ENCODE measurements around the gene EFCAB5. TPM values are rescaled to one million over a fixed set of nuclear protein-coding genes. Genes with fewer than 3 reads are reported as not detected.

The EFCAB5 gene
- total RNA-seq, 1 experiment from 2014 or later = 0.39 TPM

DNA sequence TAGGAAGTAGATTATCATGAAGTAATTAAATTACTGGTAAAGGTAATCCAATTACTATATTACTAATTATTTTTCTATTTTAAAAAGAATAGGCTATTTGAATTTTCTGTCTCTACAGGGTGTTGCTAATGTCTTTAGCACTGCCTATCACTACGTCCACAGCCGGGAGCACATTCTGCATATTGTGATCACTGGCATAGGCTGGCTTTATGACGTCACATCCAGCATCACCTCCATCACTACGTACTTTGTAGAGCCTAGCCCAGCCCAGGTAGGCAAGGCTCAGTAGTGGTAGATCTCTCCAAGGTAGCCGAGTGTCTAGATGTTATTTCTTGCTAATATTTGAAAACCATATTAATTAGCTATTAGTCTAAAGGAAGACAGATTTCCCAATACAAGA lies 141.3 kb downstream of the EFCAB5 start:
- POLR2A ChIA-PET = no interaction called here
- no peak for DNase-seq (ENCODE audit: low read depth, low spot score)
- BruUV-seq (replicated peaks) = no TSS peak

DNA sequence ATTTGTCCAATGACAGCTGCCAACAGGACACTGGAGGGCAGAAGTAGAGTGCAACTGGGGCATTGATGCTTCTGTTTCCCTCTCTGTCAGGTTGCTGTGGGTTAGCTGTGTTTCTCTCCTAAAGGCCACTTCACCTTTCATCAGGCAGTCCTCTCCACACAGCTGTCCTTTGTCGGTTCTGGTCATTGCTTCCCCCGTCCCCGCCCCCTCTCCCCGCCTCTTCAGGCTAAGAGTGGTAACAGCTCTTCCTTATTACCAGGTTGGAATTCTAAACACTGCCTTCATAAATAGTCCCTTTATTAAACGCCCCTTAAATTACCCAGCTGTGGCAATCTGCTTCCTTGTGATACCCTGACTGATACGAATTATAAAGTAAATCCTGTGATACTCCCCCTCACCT lies 143.4 kb downstream of the EFCAB5 start:
- ChIA-PET POLR2A (interaction anchor here (0.5 to 0.7 kb wide), 2 partner anchors 42 to 596 kb away, joined by 7 to 8 read pairs; no protein-coding TSS in a partner anchor), CTCF (interaction anchor here (0.7 to 0.8 kb wide), 2 partner anchors 256 to 1530 kb away, joined by 3 to 4 read pairs; no protein-coding TSS in a partner anchor)
- H3K9me3 ChIP-seq (ENCODE audit: control insufficient read depth, insufficient read depth, low read depth, low read length) = no peaks in the 10 kb centered on the region
- ATAC-seq = no peak
- peaks cover 11% of the 10 kb centered on the region for H3K27me3 ChIP-seq (ENCODE audit: control insufficient read depth, insufficient read depth, low read length)
- H3K36me3 ChIP-seq (ENCODE audit: control insufficient read depth, insufficient read depth, low read length) = no peaks in the 10 kb centered on the region
- H3K4me1 ChIP-seq (ENCODE audit: control insufficient read depth, insufficient read depth, low read length) = no peaks in the 10 kb centered on the region
- DNase-seq (ENCODE audit: low read depth, low spot score) = no peak
- BruUV-seq (replicated peaks) = no TSS peak
- H3K27ac ChIP-seq (ENCODE audit: low read length) = no peak overlapping the region
- intact Hi-C loops (cut with micrococcal nuclease; ENCODE audit: unreplicated experiment) = no loop called here
- TF ChIP-seq, protein P1, sequence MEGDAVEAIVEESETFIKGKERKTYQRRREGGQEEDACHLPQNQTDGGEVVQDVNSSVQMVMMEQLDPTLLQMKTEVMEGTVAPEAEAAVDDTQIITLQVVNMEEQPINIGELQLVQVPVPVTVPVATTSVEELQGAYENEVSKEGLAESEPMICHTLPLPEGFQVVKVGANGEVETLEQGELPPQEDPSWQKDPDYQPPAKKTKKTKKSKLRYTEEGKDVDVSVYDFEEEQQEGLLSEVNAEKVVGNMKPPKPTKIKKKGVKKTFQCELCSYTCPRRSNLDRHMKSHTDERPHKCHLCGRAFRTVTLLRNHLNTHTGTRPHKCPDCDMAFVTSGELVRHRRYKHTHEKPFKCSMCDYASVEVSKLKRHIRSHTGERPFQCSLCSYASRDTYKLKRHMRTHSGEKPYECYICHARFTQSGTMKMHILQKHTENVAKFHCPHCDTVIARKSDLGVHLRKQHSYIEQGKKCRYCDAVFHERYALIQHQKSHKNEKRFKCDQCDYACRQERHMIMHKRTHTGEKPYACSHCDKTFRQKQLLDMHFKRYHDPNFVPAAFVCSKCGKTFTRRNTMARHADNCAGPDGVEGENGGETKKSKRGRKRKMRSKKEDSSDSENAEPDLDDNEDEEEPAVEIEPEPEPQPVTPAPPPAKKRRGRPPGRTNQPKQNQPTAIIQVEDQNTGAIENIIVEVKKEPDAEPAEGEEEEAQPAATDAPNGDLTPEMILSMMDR (IDR thresholded peaks at IDR 0.05) = no peak
- TF ChIP-seq TCF7L2 (IDR thresholded peaks at IDR 0.05; ENCODE audit: low read depth, low read length) (no peak), SIN3A (IDR thresholded peaks at IDR 0.05; ENCODE audit: borderline replicate concordance, insufficient read depth, low read depth, low read length) (no peak)
- in situ Hi-C loops (cut with HindIII; ENCODE audit: low pct_unique_long_range_greater_than_20kb, low sequenced_read_pairs) = no loop called here
- H3K4me3 ChIP-seq (ENCODE audit: low read depth in 2 of 2, low read length in 2 of 2) = no peak overlapping the region

More for the DNA sequence above, 141.3 kb downstream of the EFCAB5 start:
- H3K4me3 ChIP-seq (ENCODE audit: low read depth in 2 of 2, low read length in 2 of 2) = no peak overlapping the region
- peaks cover 20% of the 10 kb centered on the region for H3K27me3 ChIP-seq (ENCODE audit: control insufficient read depth, insufficient read depth, low read length)
- intact Hi-C loops (cut with micrococcal nuclease; ENCODE audit: unreplicated experiment) = no loop called here
- no peak for ATAC-seq
- H3K27ac ChIP-seq (ENCODE audit: low read length) = no peak overlapping the region
- H3K4me1 ChIP-seq (ENCODE audit: control insufficient read depth, insufficient read depth, low read length) = no peaks in the 10 kb centered on the region
- CTCF ChIA-PET = interaction anchor here (1.2 kb wide), 1 partner anchor 11 kb away, joined by 5 read pairs; no protein-coding TSS in a partner anchor
- TF ChIP-seq TCF7L2 (IDR thresholded peaks at IDR 0.05; ENCODE audit: low read depth, low read length) (no peak), SIN3A (IDR thresholded peaks at IDR 0.05; ENCODE audit: borderline replicate concordance, insufficient read depth, low read depth, low read length) (no peak), POLR2AphosphoS5 (IDR thresholded peaks at IDR 0.05; ENCODE audit: low read depth, low read length) (no peak)
- TF ChIP-seq, protein P1 (IDR thresholded peaks at IDR 0.05) = no peak
- TF ChIP-seq, protein P2, sequence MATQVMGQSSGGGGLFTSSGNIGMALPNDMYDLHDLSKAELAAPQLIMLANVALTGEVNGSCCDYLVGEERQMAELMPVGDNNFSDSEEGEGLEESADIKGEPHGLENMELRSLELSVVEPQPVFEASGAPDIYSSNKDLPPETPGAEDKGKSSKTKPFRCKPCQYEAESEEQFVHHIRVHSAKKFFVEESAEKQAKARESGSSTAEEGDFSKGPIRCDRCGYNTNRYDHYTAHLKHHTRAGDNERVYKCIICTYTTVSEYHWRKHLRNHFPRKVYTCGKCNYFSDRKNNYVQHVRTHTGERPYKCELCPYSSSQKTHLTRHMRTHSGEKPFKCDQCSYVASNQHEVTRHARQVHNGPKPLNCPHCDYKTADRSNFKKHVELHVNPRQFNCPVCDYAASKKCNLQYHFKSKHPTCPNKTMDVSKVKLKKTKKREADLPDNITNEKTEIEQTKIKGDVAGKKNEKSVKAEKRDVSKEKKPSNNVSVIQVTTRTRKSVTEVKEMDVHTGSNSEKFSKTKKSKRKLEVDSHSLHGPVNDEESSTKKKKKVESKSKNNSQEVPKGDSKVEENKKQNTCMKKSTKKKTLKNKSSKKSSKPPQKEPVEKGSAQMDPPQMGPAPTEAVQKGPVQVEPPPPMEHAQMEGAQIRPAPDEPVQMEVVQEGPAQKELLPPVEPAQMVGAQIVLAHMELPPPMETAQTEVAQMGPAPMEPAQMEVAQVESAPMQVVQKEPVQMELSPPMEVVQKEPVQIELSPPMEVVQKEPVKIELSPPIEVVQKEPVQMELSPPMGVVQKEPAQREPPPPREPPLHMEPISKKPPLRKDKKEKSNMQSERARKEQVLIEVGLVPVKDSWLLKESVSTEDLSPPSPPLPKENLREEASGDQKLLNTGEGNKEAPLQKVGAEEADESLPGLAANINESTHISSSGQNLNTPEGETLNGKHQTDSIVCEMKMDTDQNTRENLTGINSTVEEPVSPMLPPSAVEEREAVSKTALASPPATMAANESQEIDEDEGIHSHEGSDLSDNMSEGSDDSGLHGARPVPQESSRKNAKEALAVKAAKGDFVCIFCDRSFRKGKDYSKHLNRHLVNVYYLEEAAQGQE (IDR thresholded peaks at IDR 0.05; ENCODE audit: insufficient read depth in 1 of 2, low read depth in 2 of 2, low read length in 1 of 2) = no peak
- in situ Hi-C loops (cut with HindIII; ENCODE audit: low pct_unique_long_range_greater_than_20kb, low sequenced_read_pairs) = no loop called here
- no peaks in the 10 kb centered on the region for H3K36me3 ChIP-seq (ENCODE audit: control insufficient read depth, insufficient read depth, low read length)
- H3K9me3 ChIP-seq (ENCODE audit: control insufficient read depth, insufficient read depth, low read depth, low read length) = no peaks in the 10 kb centered on the region
